Keratinocyte (primary cell): ENCODE data around the gene CYP39A1.

Experiments used
- EZH2 ChIP-seq: IDR thresholded peaks from one replicate; pipeline ENCODE4 v1.6.1; 2012; ENCODE audit warnings: inconsistent platforms, mild to moderate bottlenecking, low read length, moderate library complexity
- TF ChIP-seq, protein P1 (sequence below), 3 experiments: IDR thresholded peaks in 1 of 3; conservative IDR thresholded peaks in 1 of 3; optimal IDR thresholded peaks in 1 of 3; 2 replicates in 2 of 3; 3 replicates in 1 of 3; pipeline versions ENCODE3 to v1.5.1; 2011; ENCODE audit warnings: low read length in 3 of 3, mild to moderate bottlenecking in 3 of 3, moderate library complexity in 2 of 3, control low read depth in 1 of 3, inconsistent platforms in 1 of 3; ENCODE audit not compliant: insufficient read depth in 2 of 3; ENCODE audit errors: extremely low read depth in 1 of 3

- TF ChIP-seq, protein P1, sequence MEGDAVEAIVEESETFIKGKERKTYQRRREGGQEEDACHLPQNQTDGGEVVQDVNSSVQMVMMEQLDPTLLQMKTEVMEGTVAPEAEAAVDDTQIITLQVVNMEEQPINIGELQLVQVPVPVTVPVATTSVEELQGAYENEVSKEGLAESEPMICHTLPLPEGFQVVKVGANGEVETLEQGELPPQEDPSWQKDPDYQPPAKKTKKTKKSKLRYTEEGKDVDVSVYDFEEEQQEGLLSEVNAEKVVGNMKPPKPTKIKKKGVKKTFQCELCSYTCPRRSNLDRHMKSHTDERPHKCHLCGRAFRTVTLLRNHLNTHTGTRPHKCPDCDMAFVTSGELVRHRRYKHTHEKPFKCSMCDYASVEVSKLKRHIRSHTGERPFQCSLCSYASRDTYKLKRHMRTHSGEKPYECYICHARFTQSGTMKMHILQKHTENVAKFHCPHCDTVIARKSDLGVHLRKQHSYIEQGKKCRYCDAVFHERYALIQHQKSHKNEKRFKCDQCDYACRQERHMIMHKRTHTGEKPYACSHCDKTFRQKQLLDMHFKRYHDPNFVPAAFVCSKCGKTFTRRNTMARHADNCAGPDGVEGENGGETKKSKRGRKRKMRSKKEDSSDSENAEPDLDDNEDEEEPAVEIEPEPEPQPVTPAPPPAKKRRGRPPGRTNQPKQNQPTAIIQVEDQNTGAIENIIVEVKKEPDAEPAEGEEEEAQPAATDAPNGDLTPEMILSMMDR (optimal IDR thresholded peaks at IDR 0.05 in 1 of 3, IDR thresholded peaks at IDR 0.05 in 1 of 3, conservative IDR thresholded peaks at IDR 0.05 in 1 of 3; ENCODE audit: extremely low read depth in 1 of 3, insufficient read depth in 2 of 3, low read length in 3 of 3): no peak
- no peak for TF ChIP-seq EZH2
Observed at GRCh38 chr6:46687619-46688097, 35.0 kb upstream of the CYP39A1 start, which contains the start of gene TDRD6.
